Heart left ventricle (tissue), 13 donors: ENCODE results near the gene SRSF8.

Experiments
- POLR2A ChIP-seq, 2 donors: fragments of 450-650 bp; IDR thresholded peaks; one replicate each; pipeline ENCODE4 v1.6.1; 2017; ENCODE audit warnings: antibody characterized with exemption in 2 of 2, mild to moderate bottlenecking in 2 of 2, moderate library complexity in 2 of 2
- TF ChIP-seq, protein P1 (sequence below), 12 donors: fragments of 200-600 bp; sonication (generic) in 4 of 12; IDR thresholded peaks; one replicate each; pipeline versions ENCODE4 v1.5.0 to v1.8.0; 2018 to 2022; ENCODE audit warnings: antibody characterized with exemption in 12 of 12, mild to moderate bottlenecking in 5 of 12
- donor health status: ischemic (EF 13 %, LVEDD 7.1; RV severe dilation, severe dysfunction).
- donor health status: DM: no; HTN: yes; CAD: no.
- donor health status: DM: no; HTN: no; CAD: no.
- donor health status: ischemic (EF 25% LVEDD 6.9; RV normal size, moderate dysfunction).
- donor health status: ischemic (EF 25% LVEDD 5.7; RV mildly dilated, moderate dysfunction).
- donor health status: ischemic (EF 35%, LVEDD 5.7; RV mildly dilated, moderate dysfunction).
- donor health status: nonischemic (EF 11% LVEDD 7.7; RV severe dilation, severe dysfunction).
- donor health status: DM: yes; HTN: yes; CAD: no.
- donor health status: PGD.
- donor health status: ischemic (EF 29% LVEDD 5.4; RV normal size, mild dysfunction).
- donor health status: nonischemic (EF 23%, LVEDD 6.1; RV moderate dilation, normal function).

DNA sequence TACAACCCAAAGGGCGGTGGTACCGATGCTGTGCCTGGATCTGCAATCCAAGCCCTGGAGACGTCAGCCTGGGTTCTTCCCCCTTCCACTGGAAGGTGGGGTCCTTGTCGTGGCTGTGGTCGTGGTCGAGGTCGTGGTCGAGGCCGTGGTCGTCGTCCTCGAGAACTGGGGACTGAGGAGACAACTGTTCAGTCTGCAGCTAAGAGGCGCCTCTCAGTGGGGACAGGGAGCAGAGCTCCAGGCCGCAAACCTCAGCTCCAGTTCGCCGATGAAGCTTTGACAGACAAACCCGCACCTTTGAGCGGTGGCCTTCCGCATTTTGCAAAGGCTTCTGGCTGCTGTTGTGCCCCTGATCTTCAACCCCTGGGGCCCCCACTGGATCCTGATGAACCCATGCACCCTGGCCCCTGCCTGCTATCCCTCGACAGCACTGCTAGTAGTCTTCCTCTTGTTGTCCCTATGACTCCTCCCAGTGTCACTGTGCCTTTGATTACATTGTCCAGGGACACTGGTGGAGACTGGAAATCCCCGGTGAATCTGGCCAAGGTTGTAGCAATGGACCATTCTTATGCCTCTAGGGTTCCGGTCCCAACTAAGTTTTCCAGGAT is 16.0 kb upstream of the SRSF8 start:
- TF ChIP-seq, protein P1, sequence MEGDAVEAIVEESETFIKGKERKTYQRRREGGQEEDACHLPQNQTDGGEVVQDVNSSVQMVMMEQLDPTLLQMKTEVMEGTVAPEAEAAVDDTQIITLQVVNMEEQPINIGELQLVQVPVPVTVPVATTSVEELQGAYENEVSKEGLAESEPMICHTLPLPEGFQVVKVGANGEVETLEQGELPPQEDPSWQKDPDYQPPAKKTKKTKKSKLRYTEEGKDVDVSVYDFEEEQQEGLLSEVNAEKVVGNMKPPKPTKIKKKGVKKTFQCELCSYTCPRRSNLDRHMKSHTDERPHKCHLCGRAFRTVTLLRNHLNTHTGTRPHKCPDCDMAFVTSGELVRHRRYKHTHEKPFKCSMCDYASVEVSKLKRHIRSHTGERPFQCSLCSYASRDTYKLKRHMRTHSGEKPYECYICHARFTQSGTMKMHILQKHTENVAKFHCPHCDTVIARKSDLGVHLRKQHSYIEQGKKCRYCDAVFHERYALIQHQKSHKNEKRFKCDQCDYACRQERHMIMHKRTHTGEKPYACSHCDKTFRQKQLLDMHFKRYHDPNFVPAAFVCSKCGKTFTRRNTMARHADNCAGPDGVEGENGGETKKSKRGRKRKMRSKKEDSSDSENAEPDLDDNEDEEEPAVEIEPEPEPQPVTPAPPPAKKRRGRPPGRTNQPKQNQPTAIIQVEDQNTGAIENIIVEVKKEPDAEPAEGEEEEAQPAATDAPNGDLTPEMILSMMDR (IDR thresholded peaks at IDR 0.05): no peak
- no peak for TF ChIP-seq POLR2A (IDR thresholded peaks at IDR 0.05)
